CD14-positive monocyte (primary cell): ENCODE results near the gene CLEC14A. TPM values are rescaled to one million over a fixed set of nuclear protein-coding genes. Genes with fewer than 3 reads are reported as not detected.

Experiments used
- DNase-seq, 3 donors: peaks; one replicate each; pipeline ENCODE4 v3.0.0-alpha.2; 2011 to 2022
- H2AFZ ChIP-seq: 2 replicates; pipeline ENCODE4 v1.6.0; 2012; ENCODE audit warnings: mild to moderate bottlenecking, low read depth, low read length, inconsistent platforms; ENCODE audit not compliant: insufficient read depth, poor library complexity, severe bottlenecking
- H3K27ac ChIP-seq, 2 donors: 1 replicate in 1 of 2; 2 replicates in 1 of 2; pipeline ENCODE4 v1.5.1; 2012 to 2013; ENCODE audit warnings: low read length in 2 of 2, control low read depth in 1 of 2, inconsistent platforms in 1 of 2, low read depth in 1 of 2, mild to moderate bottlenecking in 1 of 2
- H3K27me3 ChIP-seq, 2 donors: one replicate each; pipeline versions ENCODE4 v1.6.0 to v1.6.1; 2011 to 2013; ENCODE audit warnings: low read length in 2 of 2; ENCODE audit not compliant: control insufficient read depth in 2 of 2, insufficient read depth in 2 of 2
- H3K36me3 ChIP-seq, 2 donors: replicated peaks in 1 of 2; 1 replicate in 1 of 2; 2 replicates in 1 of 2; pipeline versions ENCODE4 v1.5.1 to v1.6.1; 2012 to 2013; ENCODE audit warnings: low read length in 2 of 2, control low read depth in 1 of 2, inconsistent platforms in 1 of 2, mild to moderate bottlenecking in 1 of 2; ENCODE audit not compliant: insufficient read depth in 2 of 2, control insufficient read depth in 1 of 2
- H3K4me1 ChIP-seq, 2 donors: 1 replicate in 1 of 2; 2 replicates in 1 of 2; pipeline versions ENCODE4 v1.5.1 to v1.6.1; 2012 to 2013; ENCODE audit warnings: low read length in 2 of 2, control low read depth in 1 of 2, inconsistent platforms in 1 of 2, mild to moderate bottlenecking in 1 of 2, moderate library complexity in 1 of 2; ENCODE audit not compliant: insufficient read depth in 2 of 2, control insufficient read depth in 1 of 2
- H3K4me2 ChIP-seq: replicated peaks from 2 replicates; pipeline ENCODE3; 2012; ENCODE audit warnings: low read length, moderate library complexity, mild to moderate bottlenecking; ENCODE audit not compliant: poor library complexity, severe bottlenecking; ENCODE audit errors: extremely low read depth
- H3K4me3 ChIP-seq, 3 experiments: fragments of 200-600 bp in 1 of 3; sonication (generic) in 1 of 3; replicated peaks in 1 of 3; 1 replicate in 2 of 3; 2 replicates in 1 of 3; pipeline ENCODE4 v1.5.1; 2011 to 2013; ENCODE audit warnings: low read length in 3 of 3, mild to moderate bottlenecking in 3 of 3, control low read depth in 2 of 3, low read depth in 2 of 3, inconsistent platforms in 1 of 3, moderate library complexity in 1 of 3
- H3K79me2 ChIP-seq: 2 replicates; pipeline ENCODE4 v1.6.0; 2012; ENCODE audit warnings: mild to moderate bottlenecking, control low read depth, inconsistent platforms, low read length, moderate library complexity; ENCODE audit not compliant: insufficient read depth
- H3K9ac ChIP-seq: 2 replicates; pipeline ENCODE4 v1.6.0; 2017; ENCODE audit warnings: low read length, mild to moderate bottlenecking; ENCODE audit not compliant: insufficient read depth, poor library complexity, severe bottlenecking
- H3K9me3 ChIP-seq, 2 donors: replicated peaks in 1 of 2; 1 replicate in 1 of 2; 2 replicates in 1 of 2; pipeline versions ENCODE4 v1.5.1 to v1.6.1; 2012 to 2013; ENCODE audit warnings: low read length in 2 of 2, control low read depth in 1 of 2; ENCODE audit not compliant: control insufficient read depth in 1 of 2, insufficient read depth in 1 of 2
- H4K20me1 ChIP-seq: 2 replicates; pipeline ENCODE4 v1.6.0; 2012; ENCODE audit warnings: mild to moderate bottlenecking, low read length, control low read depth, moderate library complexity; ENCODE audit not compliant: insufficient read depth
- H3K27ac Mint-ChIP-seq, 7 donors: one replicate each; pipeline ENCODE4 v1.8.0; 2020; ENCODE audit warnings: mild to moderate bottlenecking in 7 of 7, mixed read lengths in 7 of 7, moderate library complexity in 6 of 7, inconsistent platforms in 2 of 7
- H3K27me3 Mint-ChIP-seq, 3 donors: one replicate each; pipeline ENCODE4 v1.8.0; 2021 to 2022; ENCODE audit warnings: low read depth in 3 of 3, mild to moderate bottlenecking in 3 of 3, mixed read lengths in 3 of 3, moderate library complexity in 3 of 3, inconsistent platforms in 1 of 3
- H3K36me3 Mint-ChIP-seq, 2 donors: one replicate each; pipeline ENCODE4 v1.8.0; 2020; ENCODE audit warnings: mixed read lengths in 2 of 2, inconsistent platforms in 1 of 2, mild to moderate bottlenecking in 1 of 2
- H3K4me1 Mint-ChIP-seq: one replicate; pipeline ENCODE4 v1.8.0; 2020; ENCODE audit warnings: mild to moderate bottlenecking, mixed read lengths
- H3K4me3 Mint-ChIP-seq, 2 donors: one replicate each; pipeline ENCODE4 v1.8.0; 2020; ENCODE audit warnings: mild to moderate bottlenecking in 2 of 2, mixed read lengths in 2 of 2, moderate library complexity in 1 of 2
- H3K9me3 Mint-ChIP-seq, 7 donors: one replicate each; pipeline ENCODE4 v1.8.0; 2020 to 2022; ENCODE audit warnings: mixed read lengths in 7 of 7, mild to moderate bottlenecking in 6 of 7, moderate library complexity in 6 of 7, inconsistent platforms in 2 of 7
- CTCF ChIP-seq: fragments of 200-600 bp; IDR thresholded peaks from one replicate; pipeline ENCODE4 v1.8.0; 2022; ENCODE audit warnings: antibody characterized with exemption, mild to moderate bottlenecking
- WGBS: methylation state at CpG from one replicate; pipeline ENCODE4 v1.1.5; 2013; ENCODE audit warnings: missing lambda C conversion rate; ENCODE audit not compliant: insufficient coverage; 5-methylcytosine and 5-hydroxymethylcytosine counted together
- intact Hi-C, 2 donors: fragments of 100-400 bp; cut with micrococcal nuclease; formaldehyde crosslinking; loops; one replicate each; pipeline versions ENCODE4 v1.15.0 to v1.15.1; 2023
- polyA plus RNA-seq, 3 donors: library from polyadenylated mRNA; depleted of rRNA in 1 of 3; unstranded in 2 of 3; stranded (reverse) in 1 of 3; fragments of 300-500 nt in 2 of 3; fragments of >200 nt in 1 of 3; fragmentation: Illumina TruSeq in 2 of 3; gene quantifications; 1 replicate in 2 of 3; 2 replicates in 1 of 3; pipeline ENCODE4 v1.2.3, GENCODE V29; 2012 to 2021

CLEC14A gene
- polyA plus RNA-seq, 3 donors, result not detected

GRCh38 chr14:38280081-38280480 lies 24.2 kb upstream of the CLEC14A start:
- Histone ChIP-seq H3K9me3 (no peaks in the 10 kb centered on the region), H3K27ac (no peak overlapping the region), H3K4me3 (no peak overlapping the region), H3K9ac (no peak overlapping the region), H3K27me3 (no peaks in the 10 kb centered on the region), H3K36me3 (no peaks in the 10 kb centered on the region), H3K79me2 (no peaks in the 10 kb centered on the region), H3K4me1 (no peaks in the 10 kb centered on the region), H3K4me2 (no peak overlapping the region), H4K20me1 (no peaks in the 10 kb centered on the region), H2AFZ (no peak overlapping the region)
- no peaks in the 10 kb centered on the region for H3K4me1 Mint-ChIP-seq
- TF ChIP-seq CTCF, result no peak
- no peak overlapping the region for H3K27ac Mint-ChIP-seq
- no peaks in the 10 kb centered on the region for H3K36me3 Mint-ChIP-seq
- DNase-seq, result no peak
- H3K27me3 Mint-ChIP-seq, result peaks cover 0 to 3% (median 2%) of the 10 kb centered on the region in 3 donors
- intact Hi-C loops, result no loop called here
- 100% methylated on average over 2 of the region's 2 CpGs for WGBS
- peaks cover 0 to 4% (median 0%) of the 10 kb centered on the region in 7 donors for H3K9me3 Mint-ChIP-seq
- H3K4me3 Mint-ChIP-seq, result no peak overlapping the region

GRCh38 chr14:38279572-38279971 lies 23.7 kb upstream of the CLEC14A start:
- H3K79me2 ChIP-seq, result no peaks in the 10 kb centered on the region
- H3K4me3 Mint-ChIP-seq, result no peak overlapping the region
- no peak overlapping the region for H3K4me2 ChIP-seq
- no peaks in the 10 kb centered on the region for H4K20me1 ChIP-seq
- peaks cover 0 to 2% (median 2%) of the 10 kb centered on the region in 3 donors for H3K27me3 Mint-ChIP-seq
- no peaks in the 10 kb centered on the region for H3K9me3 ChIP-seq
- H3K4me3 ChIP-seq, result no peak overlapping the region
- no peak overlapping the region for H3K27ac Mint-ChIP-seq
- no peaks in the 10 kb centered on the region for H3K4me1 ChIP-seq
- H3K27me3 ChIP-seq, result no peaks in the 10 kb centered on the region
- no peak overlapping the region for H3K9ac ChIP-seq
- H2AFZ ChIP-seq, result no peak overlapping the region
- H3K27ac ChIP-seq, result no peak overlapping the region
- H3K36me3 Mint-ChIP-seq, result no peaks in the 10 kb centered on the region
- no peaks in the 10 kb centered on the region for H3K36me3 ChIP-seq
- H3K4me1 Mint-ChIP-seq, result no peaks in the 10 kb centered on the region
- TF ChIP-seq CTCF, result no peak
- no CpG with 5 or more reads among the region's 1 CpG for WGBS
- intact Hi-C loops, result no loop called here
- DNase-seq, result no peak
- peaks cover 0 to 4% (median 0%) of the 10 kb centered on the region in 7 donors for H3K9me3 Mint-ChIP-seq
